Cardiac fibroblast (primary cell): ENCODE measurements around the gene U2AF1L4.
A peak's percentile ranks its signal among the peaks of the same experiment; 100 is the strongest.

Experiments used
- DNase-seq, 2 donors: peaks; one replicate each; pipeline versions ENCODE4 v3.0.0 to v3.0.0-alpha.2; 2010; ENCODE audit warnings: low read depth in 2 of 2
- H3K4me3 ChIP-seq, 2 donors: replicated peaks in 1 of 2; 1 replicate in 1 of 2; 2 replicates in 1 of 2; pipeline ENCODE4 v1.5.1; 2011; ENCODE audit warnings: low read depth in 2 of 2, low read length in 2 of 2, mild to moderate bottlenecking in 2 of 2, moderate library complexity in 1 of 2
- CTCF ChIP-seq: IDR thresholded peaks from one replicate; pipeline ENCODE4 v1.5.1; 2011; ENCODE audit warnings: low read depth, mild to moderate bottlenecking, low read length, inconsistent platforms

The U2AF1L4 gene

GRCh38 chr19:35744430-35745327 lies 539 bp downstream of the U2AF1L4 start:
- H3K4me3 ChIP-seq = peak overlapping the region; percentile 76 to 86
- peak; percentile 97 for DNase-seq
- peak; percentile 48 for TF ChIP-seq CTCF

- H3K4me3 ChIP-seq = no peak overlapping the region
- no peak for DNase-seq
- TF ChIP-seq CTCF = no peak
Observed at GRCh38 chr19:35743640-35744429, 1.4 kb downstream of the U2AF1L4 start.

GRCh38 chr19:35742121-35742724 lies 3.0 kb downstream of the U2AF1L4 start, which contains the start of gene IGFLR1:
TSS of gene IGFLR1 (minus strand) at chr19:35742452. CDS start at chr19:35741180, 1,272 bp downstream.
- no peak for TF ChIP-seq CTCF
- no peak within 1 kb of the TSS for H3K4me3 ChIP-seq
- DNase-seq = no peak

GRCh38 chr19:35741203-35741515 lies 4.1 kb downstream of the U2AF1L4 start:
- TF ChIP-seq CTCF = no peak
- DNase-seq = no peak
- peak overlapping the region; percentile 58 to 62 for H3K4me3 ChIP-seq

GRCh38 chr19:35740423-35741202 lies 4.6 kb downstream of the U2AF1L4 start:
- peak; percentile 96 to 97 for DNase-seq

More at GRCh38 chr19:35740423-35741202, 4.6 kb downstream of the U2AF1L4 start:
- TF ChIP-seq CTCF = peak; percentile 29
- peak overlapping the region; percentile 58 to 62 for H3K4me3 ChIP-seq
